Loucy (cell line): ENCODE data around the gene NDC1.

Experiments used
- CTCF ChIP-seq: fragments of 200-600 bp; sonication (generic); conservative IDR thresholded peaks from 2 replicates; pipeline ENCODE4 v1.5.1; 2014; ENCODE audit warnings: mild to moderate bottlenecking, antibody characterized with exemption, low read length
- EZH2phosphoT487 ChIP-seq: fragments of 200-600 bp; IDR thresholded peaks from 2 replicates; pipeline ENCODE4 v1.6.1; 2018; ENCODE audit warnings: antibody characterized with exemption, mild to moderate bottlenecking, moderate library complexity, borderline replicate concordance

GRCh38 chr1:53736290-53736689, 101.8 kb downstream of the NDC1 start:
- TF ChIP-seq EZH2phosphoT487 (no peak), CTCF (no peak)
